AG04450 (cell line): ENCODE results near the gene PRELID3B. TPM values are rescaled to one million over a fixed set of nuclear protein-coding genes. Genes with fewer than 3 reads are reported as not detected.
"Not testable (repeated sequence)": the region's sequence is repeated elsewhere in the genome, so short reads cannot be mapped to it uniquely, and the experiment has no call there.

Experiments used
- CTCF ChIA-PET: fragments of 300-600, 350-600 bp; formaldehyde crosslinking; extraction: SDS; loops from one replicate; lab custom pipeline; 2022; ENCODE audit warnings: antibody characterized with exemption, inconsistent platforms; lab: Charles Lee
- POLR2A ChIA-PET: fragments of 350-600 bp; formaldehyde crosslinking; extraction: SDS; loops from one replicate; lab custom pipeline; 2021; ENCODE audit warnings: antibody characterized with exemption, inconsistent platforms; lab: Yijun Ruan, JAX
- DNase-seq: peaks from one replicate; pipeline ENCODE4 v3.0.0-alpha.2; 2011; ENCODE audit warnings: low read depth, low spot score
- H3K27ac ChIP-seq: one replicate; pipeline ENCODE4 v1.5.1; 2012; ENCODE audit warnings: low read depth, low read length, control low read depth
- H3K27me3 ChIP-seq: one replicate; pipeline ENCODE4 v1.6.0; 2012; ENCODE audit warnings: low read length; ENCODE audit not compliant: control insufficient read depth, insufficient read depth
- H3K4me3 ChIP-seq: 2 replicates; pipeline ENCODE4 v1.5.1; 2011; ENCODE audit warnings: mild to moderate bottlenecking, low read depth, low read length, control low read depth
- H3K9me3 ChIP-seq: 2 replicates; pipeline ENCODE4 v1.5.1; 2012; ENCODE audit warnings: low read length; ENCODE audit not compliant: control insufficient read depth, insufficient read depth
- polyA plus RNA-seq: library from polyadenylated mRNA; depleted of rRNA; stranded (reverse); fragments of >200 nt; gene quantifications from 2 replicates; pipeline ENCODE4 v1.2.3, GENCODE V29; 2011
- TF ChIP-seq, protein P1 (sequence below): IDR thresholded peaks from 2 replicates; pipeline ENCODE4 v1.5.1; 2011; ENCODE audit warnings: low read depth, low read length, control low read depth, inconsistent platforms

Gene PRELID3B
- polyA plus RNA-seq, 1 experiment, result 58.2 TPM

GRCh38 chr20:59044796-59045195 lies 2.2 kb upstream of the PRELID3B start:
- TF ChIP-seq, protein P1, sequence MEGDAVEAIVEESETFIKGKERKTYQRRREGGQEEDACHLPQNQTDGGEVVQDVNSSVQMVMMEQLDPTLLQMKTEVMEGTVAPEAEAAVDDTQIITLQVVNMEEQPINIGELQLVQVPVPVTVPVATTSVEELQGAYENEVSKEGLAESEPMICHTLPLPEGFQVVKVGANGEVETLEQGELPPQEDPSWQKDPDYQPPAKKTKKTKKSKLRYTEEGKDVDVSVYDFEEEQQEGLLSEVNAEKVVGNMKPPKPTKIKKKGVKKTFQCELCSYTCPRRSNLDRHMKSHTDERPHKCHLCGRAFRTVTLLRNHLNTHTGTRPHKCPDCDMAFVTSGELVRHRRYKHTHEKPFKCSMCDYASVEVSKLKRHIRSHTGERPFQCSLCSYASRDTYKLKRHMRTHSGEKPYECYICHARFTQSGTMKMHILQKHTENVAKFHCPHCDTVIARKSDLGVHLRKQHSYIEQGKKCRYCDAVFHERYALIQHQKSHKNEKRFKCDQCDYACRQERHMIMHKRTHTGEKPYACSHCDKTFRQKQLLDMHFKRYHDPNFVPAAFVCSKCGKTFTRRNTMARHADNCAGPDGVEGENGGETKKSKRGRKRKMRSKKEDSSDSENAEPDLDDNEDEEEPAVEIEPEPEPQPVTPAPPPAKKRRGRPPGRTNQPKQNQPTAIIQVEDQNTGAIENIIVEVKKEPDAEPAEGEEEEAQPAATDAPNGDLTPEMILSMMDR, result no peak
- H3K4me3 ChIP-seq, result no peak overlapping the region
- H3K27me3 ChIP-seq, result peaks cover 2% of the 10 kb centered on the region
- DNase-seq, result no peak
- peaks cover 2% of the 10 kb centered on the region; the same call in 1 of the 2 replicates for H3K9me3 ChIP-seq
- ChIA-PET CTCF (interaction anchor here (1.7 kb wide), 1 partner anchor 10 kb away, joined by 4 read pairs; no protein-coding TSS in a partner anchor), POLR2A (interaction anchor here (4.4 kb wide), 1 partner anchor 13 kb away, joined by 24 read pairs; the partner anchor contains the start of gene ATP5F1E)
- no peak overlapping the region for H3K27ac ChIP-seq

- Histone ChIP-seq H3K27me3 (no peaks in the 10 kb centered on the region), H3K9me3 (peaks cover 2% of the 10 kb centered on the region; the same call in 1 of the 2 replicates), H3K27ac (no peak overlapping the region), H3K4me3 (no peak overlapping the region)
- TF ChIP-seq, protein P1, result no peak
- DNase-seq, result no peak
- ChIA-PET CTCF (interaction anchor here (0.5 to 1.7 kb wide), 3 partner anchors 11 to 206 kb away, joined by 4 to 8 read pairs (median 5); no protein-coding TSS in a partner anchor), POLR2A (interaction anchor here (4.4 kb wide), 1 partner anchor 12 kb away, joined by 24 read pairs; the partner anchor contains the start of gene ATP5F1E)
These were observed 1.7 kb upstream of the PRELID3B start for GRCh38 chr20:59044295-59044694.

DNA sequence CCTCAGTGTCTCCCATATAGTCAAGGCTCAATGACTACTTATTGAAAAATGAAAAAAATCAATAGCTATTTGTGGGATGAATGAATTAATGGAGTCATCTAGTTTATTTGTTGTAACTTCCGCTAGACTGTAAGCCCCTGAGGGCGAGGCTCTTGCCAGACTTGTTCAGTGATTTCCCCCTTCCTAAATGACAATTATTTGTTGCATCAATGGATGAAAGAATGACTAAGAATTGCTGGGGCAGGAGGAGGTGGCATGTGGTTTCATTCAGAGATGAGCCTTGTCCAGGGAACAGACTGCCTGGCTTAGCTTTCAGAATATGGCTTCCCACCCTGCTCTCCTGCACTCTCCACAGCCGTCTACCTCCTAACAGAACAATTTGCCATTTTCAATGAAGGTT lies 1.1 kb upstream of the PRELID3B start:
- ChIA-PET POLR2A (interaction anchor here (1.3 to 4.4 kb wide), 2 partner anchors 12 to 152 kb away, joined by 4 to 24 read pairs; partner anchors contain the start of gene ATP5F1E), CTCF (interaction anchor here (0.5 to 1.7 kb wide), 3 partner anchors 11 to 205 kb away, joined by 4 to 8 read pairs (median 5); no protein-coding TSS in a partner anchor)
- no peak overlapping the region for H3K4me3 ChIP-seq
- no peaks in the 10 kb centered on the region for H3K27me3 ChIP-seq
- DNase-seq, result no peak
- peaks cover 2% of the 10 kb centered on the region; the same call in 1 of the 2 replicates for H3K9me3 ChIP-seq
- TF ChIP-seq, protein P1, result no peak
- H3K27ac ChIP-seq, result no peak overlapping the region

GRCh38 chr20:59042796-59043631 lies 428 bp upstream of the PRELID3B start:
- ChIA-PET CTCF (interaction anchor here (1.7 kb wide), 2 partner anchors 12 to 45 kb away, joined by 4 to 5 read pairs; no protein-coding TSS in a partner anchor), POLR2A (interaction anchor here (1.3 to 4.4 kb wide), 2 partner anchors 11 to 152 kb away, joined by 4 to 24 read pairs; partner anchors contain the start of gene ATP5F1E)
- Histone ChIP-seq H3K27ac (no peak overlapping the region), H3K9me3 (peaks cover 2% of the 10 kb centered on the region; the same call in 1 of the 2 replicates), H3K4me3 (peak overlapping the region; percentile 84), H3K27me3 (no peaks in the 10 kb centered on the region)
- TF ChIP-seq, protein P1, result no peak
- peak; percentile 73 for DNase-seq

GRCh38 chr20:59041487-59041886 lies 1.1 kb downstream of the PRELID3B start:
- CTCF ChIA-PET, result interaction anchor here (1.5 kb wide), 1 partner anchor 9 kb away, joined by 3 read pairs; the partner anchor contains the start of gene ATP5F1E
- POLR2A ChIA-PET, result interaction anchor here (4.4 kb wide), 1 partner anchor 9 kb away, joined by 24 read pairs; the partner anchor contains the start of gene ATP5F1E

More at GRCh38 chr20:59041487-59041886, 1.1 kb downstream of the PRELID3B start:
- not testable (repeated sequence) for DNase-seq, H3K27ac ChIP-seq, H3K27me3 ChIP-seq, H3K9me3 ChIP-seq
- H3K4me3 ChIP-seq, result peak overlapping the region; percentile 84
